Stimulated activated CD8-positive, alpha-beta memory T cell treated with anti-CD3 and anti-CD28 coated beads, Interleukin-4, amount 100 ng/mL, for 24 hours (primary cell): ENCODE measurements around the gene HSPB8.

ENCODE experiments used
- DNase-seq: peaks from one replicate; pipeline ENCODE4 v3.0.0-alpha.2; 2020; ENCODE audit warnings: low read depth

HSPB8 gene, protein sequence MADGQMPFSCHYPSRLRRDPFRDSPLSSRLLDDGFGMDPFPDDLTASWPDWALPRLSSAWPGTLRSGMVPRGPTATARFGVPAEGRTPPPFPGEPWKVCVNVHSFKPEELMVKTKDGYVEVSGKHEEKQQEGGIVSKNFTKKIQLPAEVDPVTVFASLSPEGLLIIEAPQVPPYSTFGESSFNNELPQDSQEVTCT

GRCh38 chr12:119178544-119179334 lies at the start of gene HSPB8:
TSS of gene HSPB8 (plus strand) at chr12:119178931. CDS start at chr12:119179313, 382 bp downstream.
- DNase-seq, result no peak

- DNase-seq, result no peak
Observed at GRCh38 chr12:119129827-119130434, 48.8 kb upstream of the HSPB8 start.

DNA sequence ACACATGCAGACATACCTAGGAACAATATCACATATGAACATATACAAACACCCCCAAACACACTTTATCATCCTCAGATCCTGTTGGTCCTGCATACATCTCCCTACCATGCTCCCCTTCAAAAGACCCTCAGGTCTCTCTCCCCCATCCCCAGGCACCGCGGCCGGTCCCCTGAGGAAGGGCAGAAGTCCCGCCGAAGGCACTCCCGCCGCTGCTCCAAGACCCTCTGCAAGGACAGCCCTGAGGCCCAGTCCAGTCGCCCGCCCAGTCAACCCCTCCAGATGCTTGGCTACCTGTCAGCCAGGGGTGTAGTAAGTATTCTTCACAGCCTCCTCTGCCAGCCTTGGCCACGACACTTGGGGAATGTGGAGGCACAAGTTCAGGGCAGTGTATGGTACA lies 48.2 kb upstream of the HSPB8 start:
- no peak for DNase-seq

DNA sequence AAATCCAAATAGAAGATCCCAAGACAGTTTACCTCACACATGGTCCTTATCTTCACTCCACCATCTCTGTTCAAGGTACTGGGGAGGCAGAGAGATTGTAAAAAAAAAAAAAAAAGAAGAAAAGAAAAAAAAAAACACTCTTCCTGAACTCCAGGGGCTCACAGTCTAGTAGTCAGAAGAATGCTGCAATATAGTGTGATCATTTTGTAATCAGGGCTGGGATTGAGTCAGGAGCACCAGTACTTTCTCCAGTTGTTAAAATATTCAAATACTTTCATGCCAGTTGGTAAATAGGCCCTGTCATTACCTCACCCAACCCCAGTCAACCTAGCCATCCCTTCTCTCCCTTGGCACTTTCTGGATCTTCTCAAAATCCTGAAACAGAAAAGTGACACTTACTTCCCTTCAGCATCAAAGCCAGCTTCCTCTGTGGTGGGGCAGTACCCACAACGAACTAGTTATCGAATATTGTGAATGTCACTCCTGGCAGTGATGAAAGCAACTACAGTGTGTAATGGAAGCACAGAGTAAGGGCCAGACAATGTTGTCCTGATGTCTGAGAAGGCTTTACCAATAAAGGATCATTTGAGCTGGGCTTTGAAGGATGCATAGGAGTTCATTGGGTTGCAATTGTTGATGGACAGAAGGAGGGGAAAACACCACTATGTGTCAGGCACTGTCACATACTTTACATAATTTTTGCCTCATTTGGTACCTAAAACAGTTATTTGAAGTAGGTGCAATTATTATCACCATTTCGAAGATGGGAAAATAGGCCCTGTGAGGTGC lies 44.3 kb upstream of the HSPB8 start:
- DNase-seq, result no peak

GRCh38 chr12:119136811-119137410 lies 41.8 kb upstream of the HSPB8 start:
- no peak for DNase-seq

DNA sequence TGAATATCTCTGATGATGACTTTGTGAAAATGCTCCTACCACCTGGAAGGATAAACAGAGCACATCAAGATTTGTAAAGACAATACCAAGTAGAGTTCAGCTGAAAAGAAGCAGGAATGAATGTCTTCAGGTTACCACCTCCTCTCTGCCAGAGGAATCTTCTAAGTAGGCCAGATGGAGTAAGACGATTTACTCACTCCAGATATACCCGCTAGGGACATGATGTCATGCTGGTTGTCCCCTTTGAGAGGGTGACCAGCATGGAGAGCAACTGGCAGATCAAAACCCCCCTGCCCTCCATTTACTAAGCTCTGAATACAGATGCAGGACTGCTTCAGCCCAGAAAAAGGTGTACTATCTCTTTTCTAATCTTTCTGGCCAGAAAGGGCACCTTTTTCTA lies 39.3 kb upstream of the HSPB8 start:
- no peak for DNase-seq

GRCh38 chr12:119145367-119145766 lies 33.4 kb upstream of the HSPB8 start:
- no peak for DNase-seq

- no peak for DNase-seq
Observed at GRCh38 chr12:119147847-119148448, 30.8 kb upstream of the HSPB8 start.

GRCh38 chr12:119149270-119149669 lies 29.5 kb upstream of the HSPB8 start:
- no peak for DNase-seq

DNA sequence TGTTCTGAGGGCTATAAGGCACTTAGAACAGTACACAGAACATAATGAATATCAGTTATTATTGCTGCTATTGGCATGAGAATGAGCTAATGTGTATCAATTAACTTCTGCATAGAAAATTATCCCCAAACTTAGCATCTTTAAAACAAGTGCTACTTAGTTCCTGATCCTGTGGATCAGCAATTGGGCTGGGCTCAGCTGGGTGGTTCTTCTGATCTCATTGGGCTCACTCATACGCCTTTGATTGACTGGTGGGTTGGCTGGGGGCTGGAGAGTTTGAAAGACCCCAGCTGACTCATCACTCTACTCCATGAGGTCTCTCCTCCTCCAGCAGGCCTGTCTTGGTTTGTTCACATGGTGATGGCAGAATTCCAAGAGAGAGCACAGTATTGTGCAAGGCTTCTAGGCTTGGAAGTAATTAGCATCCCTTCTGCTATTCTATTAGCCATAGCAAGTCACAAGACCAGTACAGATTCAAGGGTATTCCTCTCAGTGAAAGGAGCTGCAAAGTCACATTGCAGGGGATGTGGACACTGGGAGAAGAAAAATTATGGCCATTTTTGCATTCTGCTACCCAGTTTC lies 27.2 kb upstream of the HSPB8 start:
- DNase-seq, result no peak

GRCh38 chr12:119153477-119154434 lies 25.0 kb upstream of the HSPB8 start:
- DNase-seq, result no peak

DNA sequence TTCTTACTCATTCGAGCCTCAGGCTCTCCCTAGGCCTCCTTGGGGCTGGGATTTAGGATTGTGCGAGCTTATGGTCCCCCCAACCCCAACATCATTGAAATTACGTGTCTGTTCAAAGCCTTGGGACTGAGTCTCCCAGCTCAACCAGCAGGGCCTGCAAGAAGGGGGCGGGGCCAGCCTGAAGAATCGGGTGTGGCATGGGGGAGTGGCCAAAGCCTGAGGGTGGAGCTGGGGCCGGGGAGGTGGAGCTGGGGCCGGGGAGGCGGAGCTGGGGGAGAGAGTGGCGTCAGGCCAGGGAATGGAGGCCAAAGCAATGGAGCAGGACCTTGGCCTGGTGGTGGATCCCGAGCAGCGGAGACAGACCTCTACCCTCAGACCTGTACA lies 24.3 kb upstream of the HSPB8 start:
- DNase-seq, result no peak

- DNase-seq, result no peak
Observed at GRCh38 chr12:119156401-119157044, 22.2 kb upstream of the HSPB8 start.

DNA sequence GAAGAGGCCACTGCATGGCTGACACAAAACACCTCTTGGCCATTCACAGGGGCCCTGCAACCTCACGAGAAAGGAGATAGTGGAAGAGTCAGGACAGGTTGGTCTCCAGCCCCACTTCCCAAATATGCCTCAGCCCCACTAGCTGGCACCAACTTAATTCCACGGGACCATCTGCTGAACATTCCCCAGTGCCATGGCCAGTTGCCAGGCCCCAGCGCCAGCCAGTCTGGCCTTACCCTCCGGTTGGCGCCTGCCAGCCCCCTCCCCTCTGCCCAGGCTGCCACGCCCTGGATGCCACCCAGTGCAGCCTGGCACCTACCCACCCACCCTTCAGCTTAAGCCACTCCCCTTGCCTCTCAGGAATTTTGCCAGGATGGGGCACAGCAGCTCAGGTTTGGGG lies 21.2 kb upstream of the HSPB8 start:
- no peak for DNase-seq

DNA sequence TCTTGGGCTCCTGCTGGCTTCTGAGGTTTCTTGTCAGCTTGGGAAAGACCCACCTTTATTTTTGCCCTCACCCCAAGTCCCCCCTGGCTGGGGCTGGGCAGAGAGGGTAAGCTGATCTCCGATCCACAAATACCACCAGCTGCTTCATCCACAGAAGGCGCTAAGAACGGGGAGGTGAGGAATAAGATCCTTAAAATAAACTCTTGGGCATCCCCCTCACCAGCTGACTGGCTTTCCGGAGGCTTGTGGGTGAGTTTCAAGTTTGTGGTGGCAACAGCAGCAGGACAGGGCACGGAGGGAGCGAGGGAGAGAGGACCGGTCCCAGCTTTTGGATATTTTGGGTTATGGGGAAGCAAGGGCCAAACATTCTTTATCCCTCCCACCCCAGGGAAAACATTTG lies 20.8 kb upstream of the HSPB8 start:
- no peak for DNase-seq

DNA sequence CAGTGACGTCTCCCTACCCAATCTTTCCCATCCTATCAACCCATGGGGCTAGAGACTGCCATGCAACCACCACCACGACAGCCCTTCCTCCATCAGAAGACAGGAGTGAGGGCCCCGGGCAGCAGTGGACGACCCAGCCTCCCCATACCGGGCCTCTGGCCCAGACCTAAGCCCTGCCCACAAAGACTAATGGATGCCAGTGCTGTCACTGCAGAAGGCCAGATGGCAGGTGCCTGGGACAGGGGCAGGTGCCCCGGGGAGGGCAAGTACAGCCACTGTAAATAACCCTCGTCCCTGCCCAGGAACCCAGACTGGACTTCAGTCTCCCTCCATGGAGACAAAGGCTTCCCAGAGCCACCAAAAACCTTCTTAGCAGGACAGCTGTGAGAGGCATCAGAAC lies 20.3 kb upstream of the HSPB8 start:
- DNase-seq, result no peak

DNA sequence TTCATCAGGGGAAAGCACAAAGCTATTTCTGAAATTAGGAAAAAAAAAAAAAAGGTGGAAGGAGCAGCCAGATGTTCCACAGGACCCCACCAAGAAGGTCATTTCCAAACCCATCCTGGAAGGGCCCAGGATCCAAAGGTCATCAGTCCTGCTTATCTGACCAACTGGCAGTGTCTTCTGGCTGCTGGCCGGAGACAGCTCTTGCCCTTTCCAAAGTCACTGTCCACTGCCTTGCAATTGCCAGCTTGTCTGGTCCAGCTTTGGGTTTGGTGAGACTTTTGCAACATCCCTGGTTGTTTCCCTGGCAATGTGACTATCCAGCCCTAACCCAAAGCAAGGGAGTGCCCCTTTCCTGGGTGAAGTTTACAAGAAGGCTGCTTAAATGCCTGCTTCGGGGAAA lies 18.9 kb upstream of the HSPB8 start:
- DNase-seq, result no peak

DNA sequence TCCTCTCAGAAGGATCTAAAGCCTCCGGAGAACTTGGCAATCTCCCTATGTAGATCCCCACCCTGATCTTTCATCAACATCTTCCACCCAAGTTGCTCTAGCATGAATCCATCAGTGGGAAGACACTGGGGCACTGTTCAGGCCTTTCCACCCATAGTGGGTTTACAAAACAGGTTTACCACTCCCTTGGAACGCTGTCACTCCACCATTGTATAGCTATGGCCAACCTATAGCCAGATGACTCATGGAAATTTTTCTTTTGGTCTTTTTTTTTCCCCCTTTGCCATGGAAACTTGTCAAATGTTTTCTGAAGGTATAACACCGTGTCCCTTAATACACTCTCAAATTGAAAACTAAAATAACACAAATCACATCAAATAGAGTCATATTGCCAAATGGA lies 10.8 kb upstream of the HSPB8 start:
- DNase-seq, result no peak

DNA sequence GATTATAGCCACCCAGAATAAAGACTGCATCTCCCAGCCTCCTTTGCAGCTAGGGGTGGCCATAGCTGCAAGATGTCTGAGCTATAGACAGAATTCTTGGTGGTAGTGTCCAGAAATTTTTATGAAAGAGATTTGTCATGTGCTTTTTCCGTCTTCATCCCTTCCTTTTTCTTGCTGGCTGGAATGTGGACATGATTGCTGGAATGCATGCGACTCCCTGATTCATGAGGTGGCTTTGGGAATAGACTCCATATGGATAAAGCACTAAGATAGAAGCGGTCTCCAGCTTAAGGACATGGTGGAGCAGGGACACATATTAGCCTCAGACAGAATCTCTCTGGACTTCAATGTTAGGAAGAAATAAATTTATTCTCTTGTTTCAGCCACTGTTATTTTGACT lies 10.0 kb upstream of the HSPB8 start:
- no peak for DNase-seq

GRCh38 chr12:119169150-119169549 lies 9.6 kb upstream of the HSPB8 start:
- no peak for DNase-seq
